ENCODE measurements around the gene TRAF1.
A peak's percentile ranks its signal among the peaks of the same experiment; 100 is the strongest.

Gene TRAF1

DNA sequence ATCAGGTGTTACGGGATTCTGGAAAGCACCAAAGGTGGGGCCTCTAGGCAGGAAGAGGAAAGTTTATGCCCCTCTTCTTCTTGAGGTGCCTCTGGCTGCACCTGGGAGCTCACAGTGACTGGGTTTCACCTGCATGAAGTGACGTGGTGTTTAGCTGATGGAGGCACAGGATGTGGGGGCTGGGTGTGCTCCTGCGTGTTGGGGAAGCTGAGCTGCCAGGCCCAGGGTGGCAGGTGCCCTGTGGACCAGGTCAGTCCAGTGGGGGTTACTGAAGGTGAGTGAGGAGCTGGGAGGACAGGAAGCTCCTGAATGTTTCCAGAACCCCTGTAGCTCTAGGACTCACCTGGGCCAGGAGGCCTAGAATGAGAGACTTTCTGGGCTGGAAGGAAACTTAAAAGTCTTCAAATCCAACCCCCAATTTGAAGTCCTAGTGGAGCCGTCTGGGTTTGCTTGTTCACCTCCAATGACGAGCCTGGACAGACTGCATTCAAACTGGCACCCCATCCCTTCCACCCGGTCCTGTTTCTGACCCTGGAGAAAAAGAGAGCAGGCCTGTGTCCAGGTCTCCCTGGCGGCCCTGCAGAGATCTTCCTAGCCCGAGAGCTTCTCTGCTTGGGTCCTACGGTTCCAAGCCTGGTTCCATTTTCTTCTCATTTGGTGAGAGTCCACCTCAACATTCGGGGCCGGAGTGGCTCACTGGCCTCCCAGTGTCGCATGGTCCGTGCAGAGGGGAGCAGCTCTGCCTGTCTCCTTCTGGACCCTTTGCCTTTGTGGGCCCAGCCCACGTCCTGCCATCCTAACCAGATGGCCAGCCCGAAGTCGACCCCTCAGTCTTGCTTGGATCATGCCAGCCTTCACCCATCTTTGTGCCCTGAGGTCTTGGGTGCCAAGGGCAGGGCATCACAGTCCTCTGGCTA lies 22.3 kb downstream of the TRAF1 start:
- no peak for DNase-seq

DNA sequence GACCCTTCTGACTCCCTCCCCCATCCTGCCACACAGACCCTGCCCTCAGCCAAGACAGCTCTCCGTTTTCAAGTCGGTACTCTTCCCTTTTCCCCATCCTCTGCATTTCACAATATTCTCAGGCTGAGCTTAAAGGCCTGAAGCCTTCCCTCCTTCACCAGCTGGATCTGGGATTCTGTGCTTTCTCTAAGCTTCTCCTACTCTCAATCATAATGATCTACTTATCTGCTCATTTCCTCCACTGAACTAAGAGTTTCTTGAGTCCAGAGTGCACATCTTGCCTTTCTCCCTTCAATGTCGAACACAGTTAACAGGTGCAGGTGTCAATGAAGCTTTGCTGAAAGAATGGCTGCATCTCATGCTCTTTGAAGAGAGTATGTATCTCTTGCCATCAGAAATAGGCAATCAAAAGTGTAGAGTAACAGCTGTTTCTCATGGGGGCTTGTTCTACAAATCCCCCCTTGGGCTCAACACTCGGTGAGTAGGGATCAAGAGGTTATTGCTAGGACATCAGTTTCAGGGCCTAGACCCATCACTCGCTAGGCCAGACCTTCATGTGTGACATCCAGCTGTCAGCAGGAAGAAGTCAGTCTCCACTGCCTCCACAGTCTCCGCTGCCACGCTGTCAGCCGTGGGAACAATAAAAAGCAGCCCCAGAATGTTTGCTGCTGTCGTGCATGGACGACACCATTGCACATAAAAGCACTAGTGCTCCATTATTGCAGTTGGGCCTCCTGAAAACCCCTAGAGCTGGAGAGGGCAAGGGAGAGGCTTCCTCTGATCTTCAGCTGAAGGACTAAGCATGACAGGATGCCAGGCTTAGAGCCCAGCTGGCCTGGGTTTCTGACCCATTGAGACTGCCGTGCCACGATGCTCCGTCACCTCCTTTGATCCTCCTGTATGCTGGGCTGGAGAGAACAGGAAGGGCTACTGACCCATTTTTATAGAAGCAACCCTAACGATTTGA lies 23.7 kb downstream of the TRAF1 start:
- DNase-seq, result no peak

DNA sequence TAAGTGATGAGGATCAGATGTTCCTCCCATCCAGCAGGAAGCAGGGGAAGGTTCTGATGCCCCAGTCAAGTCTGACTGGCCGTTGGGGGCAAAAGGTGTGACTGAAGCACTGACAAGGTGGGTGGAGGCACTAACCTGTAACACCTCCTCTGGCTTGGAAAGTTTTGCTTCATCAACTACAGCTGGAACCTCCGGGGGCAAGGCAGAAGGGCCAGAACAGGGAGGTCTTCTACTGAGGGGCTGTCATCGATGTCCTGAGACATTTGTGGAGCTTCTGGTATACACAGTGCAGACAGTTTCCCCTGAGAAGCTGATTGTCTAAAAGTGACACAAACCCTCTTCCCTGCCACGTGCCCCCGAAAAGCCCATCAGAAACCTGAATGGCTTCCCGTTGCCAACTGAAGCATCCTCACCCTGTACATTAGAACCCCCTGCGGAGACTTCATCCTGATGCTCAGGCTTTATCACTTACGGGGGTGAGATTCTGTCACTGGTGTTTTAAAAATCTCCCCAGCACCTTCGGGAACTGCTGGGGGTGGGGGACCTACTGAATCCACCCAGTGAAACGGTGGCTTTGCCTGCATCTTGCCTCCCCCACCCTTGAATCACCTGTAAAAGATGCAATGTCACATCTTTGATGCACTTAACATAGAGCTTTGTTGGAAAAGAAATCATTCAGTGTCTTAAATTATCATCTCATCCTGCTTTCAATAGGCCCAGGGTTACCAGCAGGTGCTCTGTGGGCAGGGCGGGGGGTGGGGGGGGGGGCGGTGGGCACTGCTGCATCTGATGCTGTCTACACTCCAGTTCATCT lies 24.6 kb downstream of the TRAF1 start:
- DNase-seq, result no peak

GRCh38 chr9:120900824-120901223 lies 25.8 kb downstream of the TRAF1 start:
- no peak for DNase-seq

- DNase-seq, result no peak
Measured at GRCh38 chr9:120899490-120900068, 27.0 kb downstream of the TRAF1 start.

GRCh38 chr9:120898396-120898795 lies 28.2 kb downstream of the TRAF1 start:
- no peak for DNase-seq

DNA sequence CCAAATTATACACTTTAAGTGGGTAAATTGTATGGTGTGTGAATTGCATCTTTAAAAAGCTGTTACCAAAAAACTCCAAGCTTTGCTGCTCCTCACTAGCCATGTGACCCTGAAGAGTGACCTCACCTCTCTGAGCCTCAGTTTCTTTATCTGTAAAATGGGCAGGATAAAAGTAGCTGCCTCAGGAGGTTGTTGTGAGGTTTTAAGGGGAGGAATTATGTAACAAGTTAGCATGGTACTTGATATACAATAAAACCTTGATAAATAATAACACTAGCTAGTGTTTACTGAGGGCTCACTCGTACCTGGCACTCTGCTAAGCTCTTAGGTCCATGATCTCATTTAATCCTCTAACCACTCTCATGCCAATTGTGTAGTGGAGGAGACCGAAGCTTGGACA lies 30.6 kb downstream of the TRAF1 start:
- DNase-seq, result no peak

DNA sequence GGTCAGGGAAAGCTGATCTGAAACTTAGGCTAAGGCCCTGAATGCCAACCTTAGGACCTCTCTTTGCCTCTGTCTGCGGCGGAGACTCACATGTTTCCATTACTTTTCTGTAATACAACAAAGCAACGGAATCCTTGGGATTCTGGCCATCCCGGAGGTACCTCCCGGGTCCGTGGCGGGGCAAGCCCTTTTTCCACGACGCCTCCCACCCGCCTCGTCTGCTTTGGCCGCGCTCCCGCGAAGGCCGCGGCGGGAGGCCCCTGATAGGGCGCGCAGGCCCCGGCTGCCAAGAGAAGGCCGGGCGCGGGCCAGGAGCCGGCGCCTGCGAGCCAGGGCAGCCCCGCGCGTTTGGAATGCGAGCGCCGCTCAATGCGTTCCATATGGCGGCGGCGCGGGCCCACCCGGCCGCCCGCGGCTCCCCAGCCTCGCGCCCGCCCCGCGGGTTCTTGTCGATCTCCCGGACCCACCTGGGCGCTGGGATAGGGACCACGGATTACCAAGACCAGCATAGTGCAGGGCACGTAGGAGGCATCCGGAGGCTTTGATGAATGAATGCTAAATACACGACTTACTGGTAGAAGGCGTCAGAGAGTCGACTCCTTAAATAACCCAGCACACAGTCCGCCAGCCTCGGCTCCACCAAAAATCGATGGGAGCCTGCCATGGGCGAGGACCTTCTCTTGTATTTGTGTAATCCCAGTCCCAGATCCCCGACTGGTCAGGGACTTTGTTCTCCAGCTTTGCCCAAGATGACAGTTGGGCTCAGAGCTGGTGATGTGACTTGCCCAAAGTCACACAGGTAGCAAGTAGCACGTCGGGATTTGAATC lies 32.1 kb downstream of the TRAF1 start:
- DNase-seq, result peak; percentile 85

DNA sequence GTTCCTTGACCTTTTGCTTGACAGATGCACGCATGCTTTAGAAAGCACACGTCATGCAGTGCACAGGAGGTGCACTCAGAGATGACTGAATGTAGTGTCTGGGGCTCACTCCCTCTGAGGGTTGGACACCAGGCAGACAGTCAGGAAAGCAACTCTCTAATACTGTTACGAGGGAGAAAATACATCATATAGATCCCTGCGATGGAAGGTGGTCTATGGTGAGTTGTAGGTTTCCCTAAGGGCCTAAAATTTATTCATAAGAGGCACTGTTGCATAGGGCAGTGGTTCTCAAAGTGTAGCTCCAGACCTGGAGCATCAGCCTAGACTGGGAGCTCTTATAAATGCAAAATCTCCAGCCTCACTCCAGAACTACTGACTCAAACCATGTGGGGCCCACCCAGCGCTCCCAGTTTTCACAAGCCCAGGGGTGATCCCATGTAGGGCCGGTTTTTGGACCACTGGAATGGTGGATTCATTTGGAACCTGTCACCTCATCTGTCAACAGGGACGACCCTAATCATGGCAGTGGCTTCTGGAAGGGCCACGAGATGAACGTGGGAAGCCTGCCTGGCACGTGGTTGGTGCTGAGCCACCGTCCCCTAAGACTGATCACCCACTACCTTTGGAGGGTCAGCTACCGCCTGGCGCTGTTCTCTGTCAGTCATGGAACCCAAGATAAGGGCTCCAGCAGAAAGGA lies 32.8 kb downstream of the TRAF1 start:
- no peak for DNase-seq

GRCh38 chr9:120892748-120893610 lies 33.6 kb downstream of the TRAF1 start:
- DNase-seq, result no peak

DNA sequence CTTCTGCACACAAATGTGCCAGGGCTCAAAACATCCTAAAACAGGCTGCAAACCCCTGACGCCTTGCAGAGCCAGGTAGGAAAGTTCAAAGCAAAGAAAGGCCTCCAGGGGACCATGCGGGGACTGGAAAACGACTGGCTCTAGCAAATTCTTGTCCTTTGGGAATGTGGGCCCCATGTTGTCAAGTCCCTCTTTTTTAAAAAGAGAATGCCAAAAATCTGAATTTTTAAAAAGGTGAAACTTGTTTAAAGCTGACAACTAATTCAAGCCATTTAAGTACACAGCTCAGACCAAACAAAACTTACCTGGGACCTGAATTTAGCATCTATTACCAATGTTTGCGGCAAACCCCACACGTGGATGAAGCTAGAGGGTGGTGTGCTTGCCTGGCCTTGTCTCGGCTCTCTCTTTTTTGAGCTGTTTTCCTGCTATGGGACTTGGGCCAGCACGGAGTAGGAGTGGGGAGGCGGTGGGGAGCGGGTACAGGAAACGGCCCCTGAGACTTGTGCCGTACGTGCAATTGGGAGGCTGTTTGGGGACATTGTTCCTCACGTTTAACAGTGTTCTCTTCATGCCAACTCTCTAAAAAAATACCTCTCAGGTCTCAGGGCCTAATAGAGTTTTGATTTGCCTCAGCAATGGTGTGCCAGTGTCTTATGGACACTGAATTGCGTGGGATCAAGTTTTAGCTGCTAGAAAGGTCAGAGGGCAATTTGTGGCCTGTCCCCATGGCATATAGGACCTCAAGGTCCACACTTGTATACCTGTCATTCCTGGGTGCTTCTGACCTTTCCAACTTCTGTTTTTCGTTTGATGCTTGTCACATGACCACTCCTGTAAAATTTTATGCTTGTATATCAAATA lies 34.5 kb downstream of the TRAF1 start:
- DNase-seq, result peak; percentile 59

DNA sequence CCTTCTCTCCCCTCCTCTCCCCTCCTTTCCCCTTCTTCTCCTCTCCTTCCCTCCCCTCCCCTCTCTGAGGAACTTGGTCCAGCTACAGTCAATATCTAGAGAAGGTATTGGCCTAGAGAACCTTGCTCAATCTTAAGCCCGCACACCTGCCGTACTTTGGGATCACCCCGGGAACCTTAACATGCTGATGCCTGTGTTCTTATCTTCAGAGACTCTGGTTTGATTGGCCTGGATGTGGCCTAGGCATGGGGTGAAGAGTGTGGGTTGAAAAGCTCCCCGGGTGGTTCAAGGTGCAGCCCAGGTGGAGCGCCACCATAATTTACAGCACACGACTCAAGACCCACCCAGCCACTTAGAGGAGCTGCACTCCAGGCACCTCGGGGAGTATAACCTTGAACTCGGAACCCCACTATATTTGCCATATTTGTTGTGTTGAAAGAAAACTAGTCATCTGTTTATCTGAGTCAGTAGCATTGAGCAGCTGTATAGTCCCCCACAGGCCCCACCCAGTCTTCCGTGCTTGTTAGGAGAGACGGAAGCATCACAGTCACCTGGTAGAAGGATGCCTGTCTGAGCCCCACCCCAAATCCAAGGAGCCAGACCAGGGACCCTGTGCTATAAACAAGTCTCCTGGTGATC lies 35.2 kb downstream of the TRAF1 start:
- DNase-seq, result no peak

DNA sequence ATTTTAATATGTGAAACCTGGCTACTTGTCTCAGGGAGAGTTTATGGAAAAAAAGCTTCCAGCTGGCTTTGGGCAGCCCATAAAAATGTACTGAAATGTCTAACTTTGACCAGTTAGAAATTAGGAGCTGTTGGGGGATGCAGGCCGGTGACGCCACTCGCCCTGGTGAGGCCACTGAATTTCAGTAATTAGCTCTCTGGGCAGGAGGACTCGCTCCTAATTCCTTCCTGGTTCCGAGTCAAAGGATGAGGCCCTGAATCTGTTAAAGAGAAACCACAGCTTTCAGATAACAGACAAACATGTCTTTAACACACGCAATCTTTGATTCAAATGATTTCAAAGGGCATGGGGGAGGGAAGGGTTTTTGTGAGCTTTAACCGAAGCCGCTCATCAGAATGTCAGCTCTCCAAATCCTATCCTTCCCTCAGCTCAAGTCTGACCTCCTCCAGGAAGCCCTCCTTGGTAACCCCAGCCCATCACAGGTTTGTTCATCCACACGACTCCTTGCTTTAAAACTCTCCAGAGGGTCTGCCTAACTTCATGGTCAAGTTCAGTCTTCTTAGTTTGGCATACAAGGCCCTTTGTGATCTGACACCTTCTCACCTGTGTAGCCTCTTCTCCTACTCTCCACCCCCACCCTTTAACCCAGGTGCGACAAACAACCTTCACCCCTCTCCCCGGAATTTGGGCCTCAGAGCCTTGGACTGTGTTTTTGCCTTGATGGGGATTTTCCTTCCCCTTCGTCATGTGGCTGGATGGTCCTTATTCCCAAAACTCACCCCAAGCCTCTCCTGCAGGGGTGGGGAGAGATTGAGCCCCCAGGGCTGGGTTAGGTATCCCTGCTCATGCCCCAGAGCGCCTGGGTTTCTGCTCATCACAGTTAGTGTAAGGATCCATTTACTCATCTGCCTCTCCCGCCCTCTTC lies 36.0 kb downstream of the TRAF1 start:
- peak; percentile 71 for DNase-seq

DNA sequence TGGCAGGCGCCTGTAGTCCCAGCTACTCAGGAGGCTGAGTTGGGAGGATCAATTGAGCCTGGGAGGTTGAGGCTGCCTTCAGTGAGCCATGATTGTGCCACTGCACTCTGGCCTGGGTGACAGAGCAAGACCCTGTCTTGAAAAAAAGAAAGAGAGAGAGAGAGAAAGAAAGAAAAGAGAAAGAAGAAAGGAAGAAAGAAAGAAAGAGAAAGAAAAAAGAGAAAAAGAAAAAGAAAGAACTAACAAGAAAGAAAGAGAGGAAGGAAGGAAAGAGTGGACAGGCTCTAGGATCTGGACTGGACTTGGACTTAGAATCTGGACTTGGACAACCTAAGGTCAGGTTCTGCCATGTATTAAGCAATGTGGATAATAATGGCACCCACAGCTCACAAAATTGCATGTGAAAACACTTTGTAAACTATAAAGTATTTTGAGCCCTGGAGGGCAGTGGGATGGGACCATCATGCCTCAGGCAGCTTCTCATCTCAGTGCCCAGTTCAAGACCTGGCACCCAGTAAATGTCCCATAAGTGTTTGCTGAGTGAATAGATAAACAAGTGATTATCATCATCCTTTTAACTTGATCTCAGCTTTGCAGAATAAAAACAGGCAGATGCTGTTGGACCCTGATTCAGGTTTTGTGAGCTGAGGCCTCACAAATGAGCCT lies 36.9 kb downstream of the TRAF1 start:
- no peak for DNase-seq

- DNase-seq, result no peak
Measured at GRCh38 chr9:120888626-120889025, 38.0 kb downstream of the TRAF1 start.

GRCh38 chr9:120886490-120886967 lies 40.1 kb downstream of the TRAF1 start:
- no peak for DNase-seq

Measured in left hindlimb (tissue), 1 donor.